Measurements from ENCODE around the gene NEUROD4.
"Not testable (repeated sequence)": the region's sequence is repeated elsewhere in the genome, so short reads cannot be mapped to it uniquely, and the experiment has no call there.

The NEUROD4 gene

DNA sequence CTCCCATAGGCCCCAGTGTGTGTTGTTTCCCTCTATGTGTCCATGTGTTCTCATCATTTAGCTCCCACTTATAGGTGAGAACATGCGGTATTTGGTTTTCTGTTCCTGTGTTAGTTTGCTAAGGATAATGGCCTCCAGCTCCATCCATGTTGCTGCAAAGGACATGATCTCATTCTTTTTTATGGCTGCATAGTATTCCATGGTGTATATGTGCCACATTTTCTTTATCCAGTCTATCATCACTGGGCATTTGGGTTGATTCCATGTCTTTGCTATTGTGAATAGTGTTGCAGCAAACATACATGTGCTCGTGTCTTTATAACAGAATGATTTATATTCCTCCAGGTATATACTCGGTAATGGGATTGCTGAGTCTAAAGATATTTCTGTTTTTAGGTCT lies 33.0 kb upstream of the NEUROD4 start:
- not testable (repeated sequence) for H3K36me3 ChIP-seq (ENCODE audit: insufficient read depth, low read length); H3K9ac ChIP-seq (ENCODE audit: low read length); H3K27me3 ChIP-seq (ENCODE audit: control insufficient read depth in 1 of 2, insufficient read depth in 2 of 2, low read length in 2 of 2); H3K4me3 ChIP-seq (ENCODE audit: low read depth in 1 of 2, low read length in 2 of 2); H3K4me1 ChIP-seq (ENCODE audit: insufficient read depth, low read length); H3K27ac ChIP-seq (ENCODE audit: low read depth, low read length); H3K9me3 ChIP-seq (ENCODE audit: low read length)

DNA sequence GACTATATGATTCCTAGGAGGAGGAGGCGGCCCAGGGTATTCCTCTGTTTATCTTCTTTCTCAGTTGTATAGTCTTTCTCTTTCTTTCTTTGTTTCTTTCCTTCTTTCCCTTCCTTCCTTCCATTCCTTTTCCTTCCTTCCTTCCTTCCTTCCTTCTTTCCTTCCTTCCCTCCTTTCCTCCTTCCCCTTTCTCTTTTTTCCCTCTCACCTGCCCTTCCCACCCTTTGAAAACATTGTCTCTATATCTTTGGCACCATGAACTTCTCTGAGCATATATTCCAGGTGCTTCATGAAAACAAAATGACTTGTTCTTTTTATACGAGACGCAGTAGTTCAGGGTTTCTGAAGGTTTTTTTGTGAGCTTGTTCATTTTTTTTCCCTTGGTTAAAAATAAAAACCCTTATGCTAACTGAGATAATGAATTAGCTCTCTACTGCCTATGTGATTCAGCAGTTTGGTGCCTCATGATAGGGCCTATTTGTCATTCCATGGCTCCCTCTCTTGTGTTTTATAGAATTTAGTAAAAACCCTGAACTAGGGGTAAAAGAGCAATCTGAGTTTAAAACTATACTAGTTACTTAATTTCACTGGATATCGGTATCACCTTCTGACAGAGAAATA lies 32.1 kb upstream of the NEUROD4 start:
- Histone ChIP-seq H3K9me3 (ENCODE audit: low read length) (no peaks in the 10 kb centered on the region), H3K9ac (ENCODE audit: low read length) (no peak overlapping the region), H3K27me3 (ENCODE audit: control insufficient read depth in 1 of 2, insufficient read depth in 2 of 2, low read length in 2 of 2) (no peaks in the 10 kb centered on the region), H3K27ac (ENCODE audit: low read depth, low read length) (no peak overlapping the region), H3K4me3 (ENCODE audit: low read depth in 1 of 2, low read length in 2 of 2) (no peak overlapping the region), H3K4me1 (ENCODE audit: insufficient read depth, low read length) (no peaks in the 10 kb centered on the region), H3K36me3 (ENCODE audit: insufficient read depth, low read length) (no peaks in the 10 kb centered on the region)

DNA sequence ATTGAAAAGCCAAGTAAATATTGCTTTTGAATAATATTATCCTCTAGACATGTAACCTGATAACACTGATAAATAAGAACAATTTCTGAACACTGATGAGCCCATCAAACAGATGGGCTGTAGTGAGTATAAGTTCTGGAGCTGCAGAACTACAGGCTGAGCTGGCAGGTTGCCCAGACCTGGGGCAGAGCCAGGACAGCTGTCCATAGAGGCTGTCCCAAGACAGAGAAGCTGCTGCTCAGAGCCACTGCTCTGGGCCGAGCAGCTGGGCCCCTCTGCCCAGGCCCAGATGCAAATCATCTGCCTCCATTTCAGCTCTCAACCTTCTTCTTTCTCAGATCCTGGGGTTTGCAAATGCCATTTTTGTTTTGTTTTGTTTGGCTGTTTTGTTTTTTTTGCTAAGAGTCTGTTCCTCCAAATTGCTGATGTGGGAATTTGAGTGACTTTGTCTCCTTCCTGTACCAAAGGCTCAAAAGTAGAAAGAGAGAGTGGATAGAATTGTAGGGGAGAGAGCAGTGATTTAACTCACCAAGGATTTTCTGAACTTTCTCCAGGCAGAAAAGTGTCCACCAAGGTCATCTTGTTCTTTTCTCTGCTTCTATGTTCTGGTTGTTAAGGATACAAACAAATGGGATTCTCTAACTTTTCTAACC lies 31.2 kb upstream of the NEUROD4 start:
- H3K36me3 ChIP-seq (ENCODE audit: insufficient read depth, low read length): no peaks in the 10 kb centered on the region
- H3K9ac ChIP-seq (ENCODE audit: low read length): no peak overlapping the region
- no peak overlapping the region for H3K27ac ChIP-seq (ENCODE audit: low read depth, low read length)
- no peaks in the 10 kb centered on the region for H3K4me1 ChIP-seq (ENCODE audit: insufficient read depth, low read length)
- no peak overlapping the region for H3K4me3 ChIP-seq (ENCODE audit: low read depth in 1 of 2, low read length in 2 of 2)
- no peaks in the 10 kb centered on the region for H3K27me3 ChIP-seq (ENCODE audit: control insufficient read depth in 1 of 2, insufficient read depth in 2 of 2, low read length in 2 of 2)
- no peaks in the 10 kb centered on the region for H3K9me3 ChIP-seq (ENCODE audit: low read length)

DNA sequence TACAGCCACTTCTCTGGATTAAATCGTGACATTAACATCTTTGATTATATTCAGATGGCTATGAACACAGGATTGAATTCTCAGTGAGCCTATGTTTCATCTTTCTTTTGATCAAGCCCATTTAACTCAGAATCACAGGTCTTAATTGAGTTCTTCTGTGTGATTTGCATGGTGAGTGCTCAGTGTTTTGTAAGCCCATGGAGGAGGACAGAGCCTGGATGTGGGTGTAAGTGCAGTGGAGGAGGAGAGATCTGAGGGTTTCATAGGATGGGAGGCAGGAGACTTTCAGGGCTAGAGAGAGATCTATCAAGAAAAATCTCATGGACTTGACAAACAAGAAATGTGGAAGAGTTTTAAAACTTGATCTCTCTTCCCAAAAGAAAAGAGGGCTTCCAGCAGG lies 29.9 kb upstream of the NEUROD4 start:
- no peak overlapping the region for H3K27ac ChIP-seq (ENCODE audit: low read depth, low read length)
- H3K4me3 ChIP-seq (ENCODE audit: low read depth in 1 of 2, low read length in 2 of 2): no peak overlapping the region
- no peaks in the 10 kb centered on the region for H3K9me3 ChIP-seq (ENCODE audit: low read length)
- H3K9ac ChIP-seq (ENCODE audit: low read length): no peak overlapping the region
- H3K27me3 ChIP-seq (ENCODE audit: control insufficient read depth in 1 of 2, insufficient read depth in 2 of 2, low read length in 2 of 2): no peaks in the 10 kb centered on the region
- H3K4me1 ChIP-seq (ENCODE audit: insufficient read depth, low read length): no peaks in the 10 kb centered on the region
- H3K36me3 ChIP-seq (ENCODE audit: insufficient read depth, low read length): no peaks in the 10 kb centered on the region

DNA sequence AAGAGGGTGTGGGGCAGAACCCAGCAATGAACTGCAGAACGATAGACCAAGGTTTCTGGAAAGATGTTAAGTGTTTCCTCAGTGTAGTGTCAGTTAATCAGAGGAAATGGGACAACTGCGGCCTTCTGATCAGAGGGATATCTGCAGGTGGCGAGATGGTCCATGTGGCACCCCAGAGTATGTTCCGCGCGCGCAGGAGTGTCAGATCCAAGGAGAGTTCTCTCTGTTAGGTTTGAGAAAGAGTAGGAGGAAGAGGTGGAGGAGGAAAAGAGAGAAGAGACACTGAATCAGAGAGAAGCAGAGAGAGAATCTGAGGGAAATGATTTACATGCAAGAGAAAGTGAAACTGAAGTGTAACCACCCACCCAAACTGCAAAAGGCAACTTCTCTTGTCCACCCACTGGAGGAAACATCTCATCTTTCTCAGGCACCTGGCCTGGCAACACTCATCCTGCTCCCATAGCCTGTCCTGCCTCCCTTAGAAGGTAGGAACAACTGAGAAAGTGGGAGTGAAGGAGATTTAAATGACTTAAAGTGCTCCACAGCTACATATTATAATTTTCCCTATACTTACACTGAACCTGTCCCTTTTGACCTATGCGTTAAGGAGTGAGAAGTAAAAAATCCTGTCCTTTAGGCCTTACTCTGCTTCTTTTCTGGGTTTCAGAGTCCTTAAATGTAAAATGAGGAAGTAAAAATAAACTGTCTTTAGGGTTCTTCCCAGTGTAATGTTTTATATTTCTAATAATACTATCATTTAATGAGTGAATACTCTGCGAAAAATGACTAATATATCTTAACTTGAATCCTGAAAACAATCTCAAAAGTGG lies 28.4 kb upstream of the NEUROD4 start:
- no peak overlapping the region for H3K27ac ChIP-seq (ENCODE audit: low read depth, low read length)

DNA sequence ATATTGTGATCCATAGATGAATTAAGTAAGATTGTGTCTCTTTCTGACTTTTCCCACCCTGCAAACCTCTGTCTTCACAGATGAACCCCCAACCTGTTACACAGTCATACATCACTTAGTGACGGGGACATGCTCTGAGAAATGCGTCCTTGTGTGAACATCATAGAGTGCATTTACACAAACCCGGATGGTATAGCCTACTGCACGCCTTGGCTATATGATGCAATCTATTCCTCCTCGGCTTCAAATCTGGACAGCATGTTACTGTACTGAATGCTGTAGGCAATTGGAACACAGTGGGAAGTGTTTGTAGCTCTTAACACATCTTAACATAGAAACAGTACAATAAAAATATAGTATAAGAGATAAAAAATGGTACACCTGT lies 27.8 kb upstream of the NEUROD4 start:
- Histone ChIP-seq H3K4me3 (ENCODE audit: low read depth in 1 of 2, low read length in 2 of 2) (no peak overlapping the region), H3K4me1 (ENCODE audit: insufficient read depth, low read length) (no peaks in the 10 kb centered on the region), H3K9me3 (ENCODE audit: low read length) (no peaks in the 10 kb centered on the region), H3K27ac (ENCODE audit: low read depth, low read length) (no peak overlapping the region), H3K36me3 (ENCODE audit: insufficient read depth, low read length) (no peaks in the 10 kb centered on the region), H3K27me3 (ENCODE audit: control insufficient read depth in 1 of 2, insufficient read depth in 2 of 2, low read length in 2 of 2) (no peaks in the 10 kb centered on the region), H3K9ac (ENCODE audit: low read length) (no peak overlapping the region)

More for the DNA sequence above, 28.4 kb upstream of the NEUROD4 start:
- no peak overlapping the region for H3K4me3 ChIP-seq (ENCODE audit: low read depth in 1 of 2, low read length in 2 of 2)
- H3K4me1 ChIP-seq (ENCODE audit: insufficient read depth, low read length): no peaks in the 10 kb centered on the region
- no peaks in the 10 kb centered on the region for H3K9me3 ChIP-seq (ENCODE audit: low read length)
- no peaks in the 10 kb centered on the region for H3K27me3 ChIP-seq (ENCODE audit: control insufficient read depth in 1 of 2, insufficient read depth in 2 of 2, low read length in 2 of 2)
- H3K36me3 ChIP-seq (ENCODE audit: insufficient read depth, low read length): no peaks in the 10 kb centered on the region
- no peak overlapping the region for H3K9ac ChIP-seq (ENCODE audit: low read length)

DNA sequence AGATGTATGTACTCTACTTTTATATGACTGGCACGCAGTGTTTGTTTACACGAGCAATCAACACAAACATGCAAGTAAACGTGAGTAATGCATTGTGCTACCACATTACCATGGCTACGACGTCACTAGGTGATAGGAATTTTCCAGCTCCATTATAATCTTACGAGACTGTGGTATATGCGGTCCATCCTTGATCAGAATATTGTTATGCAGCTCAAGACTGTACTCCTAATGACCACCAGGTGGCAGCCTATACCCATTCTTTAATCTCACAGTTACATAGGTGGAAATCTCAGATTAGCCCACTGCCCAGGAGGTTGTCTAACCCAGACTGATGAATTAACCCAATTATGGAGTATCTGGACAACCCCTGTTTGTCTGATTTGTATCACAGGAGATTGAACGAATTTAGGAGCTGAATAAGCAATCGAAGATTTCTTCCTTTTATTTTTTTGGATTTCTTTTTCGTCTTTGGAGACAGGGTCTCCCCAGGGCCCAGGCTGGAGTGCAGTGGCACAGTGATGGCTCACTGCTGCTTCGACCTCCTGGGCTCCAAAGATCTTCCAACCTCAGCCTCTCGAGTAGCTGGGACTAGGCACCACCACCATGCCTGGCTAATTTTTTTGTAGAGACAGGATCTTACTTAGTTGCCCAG lies 26.5 kb upstream of the NEUROD4 start:
- Histone ChIP-seq H3K4me3 (ENCODE audit: low read depth in 1 of 2, low read length in 2 of 2) (no peak overlapping the region), H3K27ac (ENCODE audit: low read depth, low read length) (no peak overlapping the region), H3K4me1 (ENCODE audit: insufficient read depth, low read length) (no peaks in the 10 kb centered on the region), H3K9me3 (ENCODE audit: low read length) (no peaks in the 10 kb centered on the region), H3K36me3 (ENCODE audit: insufficient read depth, low read length) (no peaks in the 10 kb centered on the region), H3K27me3 (ENCODE audit: control insufficient read depth in 1 of 2, insufficient read depth in 2 of 2, low read length in 2 of 2) (no peaks in the 10 kb centered on the region), H3K9ac (ENCODE audit: low read length) (no peak overlapping the region)

DNA sequence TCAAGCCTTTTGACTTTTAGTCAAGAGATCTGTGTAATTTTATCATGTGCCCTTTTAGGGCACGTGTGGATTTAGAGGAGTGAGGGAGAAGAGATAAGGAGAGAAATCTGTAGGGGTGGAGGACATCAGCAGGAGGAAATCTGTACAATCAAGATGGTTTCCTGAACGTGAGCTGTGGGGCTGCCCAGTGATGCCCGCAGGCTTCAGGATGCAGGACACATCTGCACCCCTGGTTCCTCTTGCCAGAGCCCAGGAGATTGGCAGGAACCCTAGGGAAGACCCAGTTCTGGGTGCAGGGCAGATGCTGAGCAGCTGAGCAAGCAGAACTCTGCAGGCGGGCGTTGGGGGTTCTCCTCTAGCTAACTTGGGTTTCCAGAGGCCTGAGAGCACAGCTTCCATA lies 23.6 kb upstream of the NEUROD4 start:
- Histone ChIP-seq H3K9ac (ENCODE audit: low read length) (no peak overlapping the region), H3K36me3 (ENCODE audit: insufficient read depth, low read length) (no peaks in the 10 kb centered on the region), H3K27ac (ENCODE audit: low read depth, low read length) (no peak overlapping the region), H3K4me3 (ENCODE audit: low read depth in 1 of 2, low read length in 2 of 2) (no peak overlapping the region), H3K4me1 (ENCODE audit: insufficient read depth, low read length) (no peaks in the 10 kb centered on the region), H3K9me3 (ENCODE audit: low read length) (no peaks in the 10 kb centered on the region), H3K27me3 (ENCODE audit: control insufficient read depth in 1 of 2, insufficient read depth in 2 of 2, low read length in 2 of 2) (no peaks in the 10 kb centered on the region)

DNA sequence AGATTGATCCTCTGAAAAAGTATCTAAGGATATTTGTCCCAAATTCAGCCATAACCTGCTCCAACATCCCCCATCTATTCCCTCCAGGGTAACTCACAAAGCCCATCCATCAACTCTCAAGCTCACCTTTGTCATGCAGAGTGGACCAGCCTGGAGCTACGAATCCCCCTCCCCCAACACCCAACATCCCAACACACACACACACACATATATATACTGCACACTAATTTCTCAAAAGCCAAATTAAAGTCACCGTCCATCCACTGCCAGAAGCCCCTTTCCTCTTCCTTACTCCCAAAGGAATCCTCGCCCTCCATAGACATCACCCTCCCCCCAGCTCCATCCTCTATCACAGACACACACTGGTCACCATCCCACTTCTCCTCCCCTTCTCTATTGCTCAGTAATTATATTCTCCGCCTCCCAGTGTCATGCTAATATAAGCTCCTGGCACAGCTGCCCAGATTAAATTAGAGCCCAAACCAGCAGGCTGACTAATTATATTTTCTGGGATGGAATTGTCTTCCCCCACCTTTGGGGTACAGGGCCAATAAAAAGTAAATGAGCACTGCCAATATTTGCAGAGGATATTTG lies 21.7 kb upstream of the NEUROD4 start:
- Histone ChIP-seq H3K9me3 (ENCODE audit: low read length) (no peaks in the 10 kb centered on the region), H3K4me1 (ENCODE audit: insufficient read depth, low read length) (no peaks in the 10 kb centered on the region), H3K9ac (ENCODE audit: low read length) (no peak overlapping the region), H3K36me3 (ENCODE audit: insufficient read depth, low read length) (no peaks in the 10 kb centered on the region), H3K4me3 (ENCODE audit: low read depth in 1 of 2, low read length in 2 of 2) (no peak overlapping the region), H3K27ac (ENCODE audit: low read depth, low read length) (no peak overlapping the region), H3K27me3 (ENCODE audit: control insufficient read depth in 1 of 2, insufficient read depth in 2 of 2, low read length in 2 of 2) (no peaks in the 10 kb centered on the region)

DNA sequence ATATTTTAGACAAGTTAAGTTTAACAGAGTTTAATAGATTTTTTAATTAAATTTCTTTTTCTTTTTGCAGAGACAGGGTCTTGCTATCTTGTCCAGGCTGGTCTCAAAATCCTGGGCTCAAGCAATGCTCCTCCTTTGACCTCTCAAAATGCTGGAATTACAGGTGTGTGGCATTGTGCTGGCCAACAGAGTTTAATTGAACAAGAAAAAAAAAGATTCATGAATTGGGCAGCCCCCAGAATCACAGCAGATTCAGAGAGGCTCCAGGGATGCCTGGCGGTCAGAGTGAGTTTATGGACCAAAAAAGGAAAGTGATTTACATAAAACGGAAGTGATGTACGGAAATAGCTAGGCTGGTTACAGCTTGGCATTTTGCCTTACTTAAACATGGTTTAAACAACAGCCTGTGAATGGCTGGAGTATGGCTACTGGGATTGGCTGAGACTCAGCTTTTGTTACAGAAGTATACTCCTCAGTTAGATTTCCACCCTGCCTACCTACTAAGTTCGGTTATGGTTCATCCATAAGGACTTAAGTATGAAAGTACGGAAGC lies 20.7 kb upstream of the NEUROD4 start:
- no peaks in the 10 kb centered on the region for H3K9me3 ChIP-seq (ENCODE audit: low read length)
- no peak overlapping the region for H3K9ac ChIP-seq (ENCODE audit: low read length)
- H3K4me3 ChIP-seq (ENCODE audit: low read depth in 1 of 2, low read length in 2 of 2): no peak overlapping the region
- H3K4me1 ChIP-seq (ENCODE audit: insufficient read depth, low read length): no peaks in the 10 kb centered on the region
- H3K27me3 ChIP-seq (ENCODE audit: control insufficient read depth in 1 of 2, insufficient read depth in 2 of 2, low read length in 2 of 2): no peaks in the 10 kb centered on the region
- H3K36me3 ChIP-seq (ENCODE audit: insufficient read depth, low read length): no peaks in the 10 kb centered on the region
- no peak overlapping the region for H3K27ac ChIP-seq (ENCODE audit: low read depth, low read length)

Measured in muscle layer of colon (tissue), 2 donors.